Erythroblast (primary cell): Measurements from ENCODE around the gene MTRF1.

Experiments used
- GATA1 ChIP-seq: IDR thresholded peaks from 2 replicates; pipeline ENCODE4 v1.6.1; 2011; ENCODE audit warnings: low read depth, mild to moderate bottlenecking, control low read depth, low read length, moderate library complexity
- POLR2A ChIP-seq: IDR thresholded peaks from 2 replicates; pipeline ENCODE4 v1.6.1; 2011; ENCODE audit warnings: mild to moderate bottlenecking, low read length

- TF ChIP-seq POLR2A: no peak
- TF ChIP-seq GATA1: no peak
Measured at GRCh38 chr13:41229356-41229755, 34.0 kb downstream of the MTRF1 start.
